ENCODE measurements around the gene SETD7. TPM values are rescaled to one million over a fixed set of nuclear protein-coding genes. Genes with fewer than 3 reads are reported as not detected.
"Not testable (repeated sequence)": the region's sequence is repeated elsewhere in the genome, so short reads cannot be mapped to it uniquely, and the experiment has no call there.

SETD7 gene
- total RNA-seq, 4 donors from 2014 or later, result 73.1 to 134 (median 113) TPM

GRCh38 chr4:139465922-139466321 is 90.1 kb downstream of the SETD7 start:
- no peaks in the 10 kb centered on the region for H3K27me3 ChIP-seq
- TF ChIP-seq, protein P1, sequence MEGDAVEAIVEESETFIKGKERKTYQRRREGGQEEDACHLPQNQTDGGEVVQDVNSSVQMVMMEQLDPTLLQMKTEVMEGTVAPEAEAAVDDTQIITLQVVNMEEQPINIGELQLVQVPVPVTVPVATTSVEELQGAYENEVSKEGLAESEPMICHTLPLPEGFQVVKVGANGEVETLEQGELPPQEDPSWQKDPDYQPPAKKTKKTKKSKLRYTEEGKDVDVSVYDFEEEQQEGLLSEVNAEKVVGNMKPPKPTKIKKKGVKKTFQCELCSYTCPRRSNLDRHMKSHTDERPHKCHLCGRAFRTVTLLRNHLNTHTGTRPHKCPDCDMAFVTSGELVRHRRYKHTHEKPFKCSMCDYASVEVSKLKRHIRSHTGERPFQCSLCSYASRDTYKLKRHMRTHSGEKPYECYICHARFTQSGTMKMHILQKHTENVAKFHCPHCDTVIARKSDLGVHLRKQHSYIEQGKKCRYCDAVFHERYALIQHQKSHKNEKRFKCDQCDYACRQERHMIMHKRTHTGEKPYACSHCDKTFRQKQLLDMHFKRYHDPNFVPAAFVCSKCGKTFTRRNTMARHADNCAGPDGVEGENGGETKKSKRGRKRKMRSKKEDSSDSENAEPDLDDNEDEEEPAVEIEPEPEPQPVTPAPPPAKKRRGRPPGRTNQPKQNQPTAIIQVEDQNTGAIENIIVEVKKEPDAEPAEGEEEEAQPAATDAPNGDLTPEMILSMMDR (IDR thresholded peaks at IDR 0.05 in 4 of 5, conservative IDR thresholded peaks at IDR 0.05 in 1 of 5), result no peak
- no peak for TF ChIP-seq POLR2A (IDR thresholded peaks at IDR 0.05)
- no peaks in the 10 kb centered on the region for H3K36me3 ChIP-seq
- no peak overlapping the region for H3K4me3 ChIP-seq
- intact Hi-C loops (cut with DNase I; ENCODE audit: low total_unique reads), result no loop called here
- no peaks in the 10 kb centered on the region for H3K9me3 ChIP-seq
- H3K27ac ChIP-seq, result no peak overlapping the region
- no peaks in the 10 kb centered on the region for H3K4me1 ChIP-seq
- ATAC-seq (no peak), DNase-seq (no peak)
- in situ Hi-C loops (cut with MboI; ENCODE audit: low sequenced_read_pairs in 4 of 4), result loop anchor here in 1 of 4 donors (10.0 kb wide), 1 partner anchor 51 kb away; no protein-coding TSS in a partner anchor

- in situ Hi-C loops (cut with MboI; ENCODE audit: low sequenced_read_pairs in 4 of 4), result loop anchor here in 1 of 4 donors (10.0 kb wide), 1 partner anchor 50 kb away; no protein-coding TSS in a partner anchor
- H3K27ac ChIP-seq; H3K4me1 ChIP-seq; DNase-seq; ATAC-seq; H3K9me3 ChIP-seq; intact Hi-C loops (cut with DNase I; ENCODE audit: low total_unique reads); H3K27me3 ChIP-seq; H3K4me3 ChIP-seq; H3K36me3 ChIP-seq: not testable (repeated sequence)
These were observed 91.5 kb downstream of the SETD7 start for GRCh38 chr4:139464512-139464911.

DNA sequence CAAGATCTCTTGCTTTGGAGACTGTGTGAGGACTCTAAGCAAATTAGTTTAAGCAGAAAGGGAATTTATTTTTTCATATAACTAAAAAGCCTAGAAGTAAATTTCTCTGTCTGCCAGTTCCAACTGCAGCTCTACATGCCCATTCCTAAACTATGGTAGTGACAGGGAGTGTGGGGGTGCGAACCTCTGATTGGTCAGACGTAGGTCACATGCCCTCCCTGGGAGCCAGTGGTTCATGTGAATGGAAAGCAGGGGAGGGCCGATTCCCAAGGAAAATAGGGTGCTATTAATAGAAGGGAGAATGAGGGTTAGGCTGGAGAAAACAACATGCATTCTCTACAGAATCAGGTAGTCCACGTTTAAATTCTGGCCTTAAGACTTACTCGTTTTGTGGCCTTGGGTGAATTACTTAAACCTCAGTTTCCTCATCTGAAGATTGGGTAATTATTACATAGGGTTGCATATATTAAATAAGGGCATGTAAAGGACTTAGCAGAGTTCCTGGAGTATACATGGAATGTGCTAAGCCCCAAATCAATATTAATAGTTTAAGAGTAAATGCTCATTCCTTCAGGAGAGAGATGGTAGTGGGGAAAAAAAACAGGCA is 94.9 kb downstream of the SETD7 start:
- Histone ChIP-seq H3K4me1 (peaks cover 11 to 16% of the 10 kb centered on the region in 2 donors), H3K27ac (no peak overlapping the region)

GRCh38 chr4:139460565-139460964 is 95.5 kb downstream of the SETD7 start:
- Histone ChIP-seq H3K9me3 (no peaks in the 10 kb centered on the region), H3K27me3 (no peaks in the 10 kb centered on the region), H3K36me3 (no peaks in the 10 kb centered on the region), H3K4me1 (peaks cover 12 to 21% of the 10 kb centered on the region in 2 donors), H3K4me3 (no peak overlapping the region), H3K27ac (no peak overlapping the region)
- ATAC-seq (no peak), DNase-seq (no peak)
- intact Hi-C loops (cut with DNase I; ENCODE audit: low total_unique reads) (no loop called here), in situ Hi-C loops (cut with MboI; ENCODE audit: low sequenced_read_pairs in 4 of 4) (loop anchor here in 1 of 4 donors (10.0 kb wide), 1 partner anchor 46 kb away; no protein-coding TSS in a partner anchor)
- TF ChIP-seq POLR2A (IDR thresholded peaks at IDR 0.05), result no peak
- TF ChIP-seq, protein P1 (IDR thresholded peaks at IDR 0.05 in 4 of 5, conservative IDR thresholded peaks at IDR 0.05 in 1 of 5), result no peak

More for the DNA sequence above, 94.9 kb downstream of the SETD7 start:
- in situ Hi-C loops (cut with MboI; ENCODE audit: low sequenced_read_pairs in 4 of 4), result loop anchor here in 1 of 4 donors (10.0 kb wide), 1 partner anchor 46 kb away; no protein-coding TSS in a partner anchor
- H3K36me3 ChIP-seq, result no peaks in the 10 kb centered on the region
- intact Hi-C loops (cut with DNase I; ENCODE audit: low total_unique reads), result no loop called here
- no peak for ATAC-seq
- H3K9me3 ChIP-seq, result no peaks in the 10 kb centered on the region
- H3K4me3 ChIP-seq, result no peak overlapping the region
- no peak for DNase-seq
- TF ChIP-seq, protein P1 (IDR thresholded peaks at IDR 0.05 in 4 of 5, conservative IDR thresholded peaks at IDR 0.05 in 1 of 5), result no peak
- no peak for TF ChIP-seq POLR2A (IDR thresholded peaks at IDR 0.05)
- H3K27me3 ChIP-seq, result no peaks in the 10 kb centered on the region

- intact Hi-C loops (cut with DNase I; ENCODE audit: low total_unique reads) (loop anchor here (10.0 kb wide), 2 partner anchors 374 to 696 kb away; partner anchors contain the start of gene MAML3), in situ Hi-C loops (cut with MboI; ENCODE audit: low sequenced_read_pairs in 4 of 4) (no loop called here)
- Histone ChIP-seq H3K9me3 (no peaks in the 10 kb centered on the region), H3K27me3 (no peaks in the 10 kb centered on the region), H3K36me3 (no peaks in the 10 kb centered on the region), H3K4me3 (no peak overlapping the region), H3K4me1 (peaks cover 25 to 32% of the 10 kb centered on the region in 2 donors), H3K27ac (no peak overlapping the region)
- no peak for ATAC-seq
- TF ChIP-seq, protein P1 (IDR thresholded peaks at IDR 0.05 in 4 of 5, conservative IDR thresholded peaks at IDR 0.05 in 1 of 5), result no peak
- TF ChIP-seq POLR2A (IDR thresholded peaks at IDR 0.05), result no peak
- no peak for DNase-seq
These were observed 97.0 kb downstream of the SETD7 start for GRCh38 chr4:139458999-139459398.

Data from gastrocnemius medialis (tissue), 4 donors.